G401 (cell line): ENCODE data around the gene ZFP91. TPM values are rescaled to one million over a fixed set of nuclear protein-coding genes. Genes with fewer than 3 reads are reported as not detected.

Source experiments
- DNase-seq: peaks from one replicate; pipeline ENCODE4 v3.0.0-alpha.2; 2015; ENCODE audit warnings: low spot score
- in situ Hi-C: cut with HindIII; loops from 2 replicates; pipeline ENCODE4 v1.10.0; 2016; ENCODE audit warnings: low sequenced_read_pairs, mixed read lengths
- total RNA-seq: library from RNA; depleted of rRNA; stranded (reverse); fragments of >200 nt; shearing (Covaris generic); gene quantifications from 2 replicates; pipeline ENCODE4 v1.2.3, GENCODE V29; 2014

The ZFP91 gene
- total RNA-seq, 1 experiment from 2014 or later, result 50.6 TPM

GRCh38 chr11:58579192-58580129 lies 598 bp downstream of the ZFP91 start:
- in situ Hi-C loops, result no loop called here
- DNase-seq, result peak; percentile 83

GRCh38 chr11:58580311-58580710 lies 1.4 kb downstream of the ZFP91 start:
- in situ Hi-C loops, result no loop called here
- peak; percentile 27 for DNase-seq

GRCh38 chr11:58582437-58582836 lies 3.6 kb downstream of the ZFP91 start:
- no peak for DNase-seq
- in situ Hi-C loops, result no loop called here

GRCh38 chr11:58586998-58587397 lies 8.1 kb downstream of the ZFP91 start:
- no peak for DNase-seq
- in situ Hi-C loops, result no loop called here

GRCh38 chr11:58591659-58592058 lies 12.8 kb downstream of the ZFP91 start:
- DNase-seq, result no peak
- in situ Hi-C loops, result no loop called here

- in situ Hi-C loops, result no loop called here
- no peak for DNase-seq
Observed at GRCh38 chr11:58592760-58593472, 14.1 kb downstream of the ZFP91 start.

GRCh38 chr11:58594826-58595225 lies 16.0 kb downstream of the ZFP91 start:
- DNase-seq, result no peak
- in situ Hi-C loops, result no loop called here

GRCh38 chr11:58596621-58597020 lies 17.8 kb downstream of the ZFP91 start:
- no peak for DNase-seq
- in situ Hi-C loops, result no loop called here

- DNase-seq, result no peak
- in situ Hi-C loops, result no loop called here
Observed at GRCh38 chr11:58597486-58598144, 18.8 kb downstream of the ZFP91 start.

GRCh38 chr11:58600510-58600909 lies 21.6 kb downstream of the ZFP91 start:
- DNase-seq, result no peak
- in situ Hi-C loops, result no loop called here

GRCh38 chr11:58606930-58607714 lies 28.3 kb downstream of the ZFP91 start:
- in situ Hi-C loops, result no loop called here
- DNase-seq, result no peak

GRCh38 chr11:58608331-58608730 lies 29.5 kb downstream of the ZFP91 start:
- no peak for DNase-seq
- in situ Hi-C loops, result no loop called here

GRCh38 chr11:58609723-58610122 lies 30.9 kb downstream of the ZFP91 start:
- no peak for DNase-seq
- in situ Hi-C loops, result no loop called here

- in situ Hi-C loops, result no loop called here
- DNase-seq, result no peak
Observed at GRCh38 chr11:58613228-58613627, 34.4 kb downstream of the ZFP91 start.

GRCh38 chr11:58615559-58615958 lies 36.7 kb downstream of the ZFP91 start:
- in situ Hi-C loops, result no loop called here
- no peak for DNase-seq

- no peak for DNase-seq
- in situ Hi-C loops, result no loop called here
Observed at GRCh38 chr11:58616594-58616993, 37.7 kb downstream of the ZFP91 start.

GRCh38 chr11:58617976-58618557 lies 39.2 kb downstream of the ZFP91 start:
- in situ Hi-C loops, result no loop called here
- DNase-seq, result no peak

GRCh38 chr11:58621586-58622262 lies 42.9 kb downstream of the ZFP91 start:
- in situ Hi-C loops, result no loop called here
- no peak for DNase-seq
